SK-N-SH (cell line): ENCODE data around the gene FETUB.

Experiments
- CTCF ChIP-seq: fragments of 200-600 bp; sonication (generic); IDR thresholded peaks from 2 replicates; pipeline ENCODE4 v1.6.1; 2017; ENCODE audit warnings: antibody characterized with exemption, mild to moderate bottlenecking, moderate library complexity
- EP300 ChIP-seq, 2 experiments: IDR thresholded peaks; 2 replicates each; pipeline versions ENCODE4 v1.4.0 to v1.6.1; 2012; ENCODE audit warnings: borderline replicate concordance in 1 of 2, low read depth in 1 of 2, low read length in 1 of 2
- EZH2phosphoT487 ChIP-seq: fragments of 200-600 bp; sonication (generic); IDR thresholded peaks from 2 replicates; pipeline ENCODE4 v1.6.1; 2017; ENCODE audit warnings: low read depth, mixed run types, mild to moderate bottlenecking, antibody characterized with exemption, moderate library complexity, borderline replicate concordance
- RCOR1 ChIP-seq: fragments of 150-350 bp; IDR thresholded peaks from 2 replicates; pipeline ENCODE4 v1.6.1; 2017; ENCODE audit warnings: antibody characterized with exemption, low read length
- RFX5 ChIP-seq: IDR thresholded peaks from 2 replicates; pipeline ENCODE4 v1.6.1; 2012; ENCODE audit warnings: mild to moderate bottlenecking, improper control_type of control experiment, low read length
- SIN3A ChIP-seq: IDR thresholded peaks from 2 replicates; pipeline ENCODE4 v1.6.1; 2012; ENCODE audit warnings: low read depth, mild to moderate bottlenecking, low read length, moderate library complexity, borderline replicate concordance
- TEAD4 ChIP-seq: IDR thresholded peaks from 2 replicates; pipeline ENCODE4 v1.4.0; 2012; ENCODE audit warnings: mild to moderate bottlenecking, borderline replicate concordance; ENCODE audit not compliant: insufficient read depth
- YY1 ChIP-seq: IDR thresholded peaks from 2 replicates; pipeline ENCODE4 v1.4.0; 2012; ENCODE audit warnings: low read depth, mild to moderate bottlenecking
- ZBTB33 ChIP-seq: IDR thresholded peaks from 2 replicates; pipeline ENCODE4 v1.4.0; 2012; ENCODE audit warnings: low read depth, borderline replicate concordance
- TF ChIP-seq, protein P1 (sequence below): IDR thresholded peaks from 2 replicates; pipeline ENCODE4; 2012
- TF ChIP-seq, protein P2 (sequence below): IDR thresholded peaks from 2 replicates; pipeline ENCODE4 v1.4.0; 2012; ENCODE audit warnings: low read depth

GRCh38 chr3:186622651-186623310, 17.4 kb upstream of the FETUB start:
- no peak for TF ChIP-seq CTCF
- TF ChIP-seq, protein P1, sequence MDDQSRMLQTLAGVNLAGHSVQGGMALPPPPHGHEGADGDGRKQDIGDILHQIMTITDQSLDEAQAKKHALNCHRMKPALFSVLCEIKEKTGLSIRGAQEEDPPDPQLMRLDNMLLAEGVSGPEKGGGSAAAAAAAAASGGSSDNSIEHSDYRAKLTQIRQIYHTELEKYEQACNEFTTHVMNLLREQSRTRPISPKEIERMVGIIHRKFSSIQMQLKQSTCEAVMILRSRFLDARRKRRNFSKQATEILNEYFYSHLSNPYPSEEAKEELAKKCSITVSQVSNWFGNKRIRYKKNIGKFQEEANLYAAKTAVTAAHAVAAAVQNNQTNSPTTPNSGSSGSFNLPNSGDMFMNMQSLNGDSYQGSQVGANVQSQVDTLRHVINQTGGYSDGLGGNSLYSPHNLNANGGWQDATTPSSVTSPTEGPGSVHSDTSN: no peak
- TF ChIP-seq, protein P2, sequence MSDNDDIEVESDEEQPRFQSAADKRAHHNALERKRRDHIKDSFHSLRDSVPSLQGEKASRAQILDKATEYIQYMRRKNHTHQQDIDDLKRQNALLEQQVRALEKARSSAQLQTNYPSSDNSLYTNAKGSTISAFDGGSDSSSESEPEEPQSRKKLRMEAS: no peak
- TF ChIP-seq RFX5: no peak
- TF ChIP-seq ZBTB33: no peak
- TF ChIP-seq TEAD4: no peak
- no peak for TF ChIP-seq YY1
- TF ChIP-seq SIN3A: no peak
- no peak for TF ChIP-seq RCOR1
- TF ChIP-seq EZH2phosphoT487: no peak
- no peak for TF ChIP-seq EP300 (IDR thresholded peaks at IDR 0.05; ENCODE audit: borderline replicate concordance in 1 of 2, low read depth in 1 of 2, low read length in 1 of 2)
